ENCODE measurements around the gene WDR62. TPM values are rescaled to one million over a fixed set of nuclear protein-coding genes. Genes with fewer than 3 reads are reported as not detected.
A peak's percentile ranks its signal among the peaks of the same experiment; 100 is the strongest.

Gene WDR62
- total and polyA plus RNA-seq, 2 of the 8 experiments (the other 6 are each of a cell fraction or from before 2014, with no cell fraction given): 28.2 to 39.5 TPM

- H3K27ac ChIP-seq (ENCODE audit: low read depth, low read length): no peak overlapping the region
- ChIA-PET CTCF (ENCODE audit: partially characterized antibody) (interaction anchor here (2.3 to 2.9 kb wide), 2 partner anchors 15 to 24 kb away, joined by 5 to 17 read pairs; no protein-coding TSS in a partner anchor), POLR2A (ENCODE audit: partially characterized antibody) (interaction anchor here (1.0 to 4.2 kb wide), 7 partner anchors 9 to 17 kb away, joined by 3 to 29 read pairs (median 7); partner anchors contain the start of gene CAPNS1)
- H4K91ac ChIP-seq (replicated peaks; ENCODE audit: insufficient read length, low read length): no peak overlapping the region
- peak overlapping the region; percentile 17 to 47 (median 38); a peak in 7 of 8 replicates for H3K4me3 ChIP-seq (ENCODE audit: extremely low read depth in 1 of 4, insufficient read depth in 2 of 4, low read depth in 3 of 4, low read length in 4 of 4)
- no peak overlapping the region for H2BK15ac ChIP-seq (ENCODE audit: low read length)
- H3K4ac ChIP-seq (replicated peaks; ENCODE audit: insufficient read length, low read depth, low read length): no peak overlapping the region
- peaks cover 6 to 27% (median 10%) of the 10 kb centered on the region in 4 experiments; a peak in 6 of 8 replicates for H3K36me3 ChIP-seq (ENCODE audit: control insufficient read depth in 2 of 4, insufficient read depth in 4 of 4, low read length in 3 of 4)
- no peaks in the 10 kb centered on the region for H3K27me3 ChIP-seq (replicated peaks in 1 of 4; ENCODE audit: control insufficient read depth in 3 of 4, extremely low read depth in 1 of 4, insufficient read depth in 3 of 4, low read length in 3 of 4)
- no peak overlapping the region for H2BK20ac ChIP-seq (ENCODE audit: low read length)
- H3K23me2 ChIP-seq (ENCODE audit: low read depth, low read length): peaks cover 13% of the 10 kb centered on the region; the same call in 1 of the 2 replicates
- H3K14ac ChIP-seq (ENCODE audit: insufficient read length): no peak overlapping the region
- no peak overlapping the region; the same call in 1 of the 2 replicates for H3K18ac ChIP-seq (ENCODE audit: extremely low read depth, low read length)
- no peak overlapping the region for H2BK12ac ChIP-seq (ENCODE audit: low read depth, low read length)
- peaks cover 0 to 5% (median 0%) of the 10 kb centered on the region in 4 experiments; a peak in 1 of 7 replicates for H3K4me1 ChIP-seq (replicated peaks in 1 of 4; ENCODE audit: control insufficient read depth in 3 of 4, insufficient read depth in 4 of 4, low read length in 3 of 4)
- no peak overlapping the region for H2AK5ac ChIP-seq (ENCODE audit: low read depth, low read length)
- DNase-seq (ENCODE audit: low read depth in 1 of 2, low spot score in 2 of 2) (no peak), FAIRE-seq (no peak)
- no peak for TF ChIP-seq SP2 (IDR thresholded peaks at IDR 0.05; ENCODE audit: low read length)
- no peaks in the 10 kb centered on the region for H3K79me1 ChIP-seq (ENCODE audit: low read depth, low read length)
- no peak overlapping the region for H4K8ac ChIP-seq (ENCODE audit: extremely low read depth, insufficient read depth, low read length)
- no peaks in the 10 kb centered on the region for H3K9me3 ChIP-seq (ENCODE audit: insufficient read depth in 2 of 2, low read depth in 1 of 2, low read length in 1 of 2)
- H2BK5ac ChIP-seq (ENCODE audit: low read depth, low read length): no peak overlapping the region
- no peaks in the 10 kb centered on the region for H3K79me2 ChIP-seq (ENCODE audit: control insufficient read depth in 1 of 2, insufficient read depth in 2 of 2, low read length in 2 of 2)
- peak overlapping the region; percentile 58 to 97; a peak in 3 of 4 replicates for H3K4me2 ChIP-seq (ENCODE audit: insufficient read depth in 1 of 2, low read depth in 2 of 2, low read length in 2 of 2)
- H2AFZ ChIP-seq (ENCODE audit: low read length): no peak overlapping the region
- H4K20me1 ChIP-seq (replicated peaks in 1 of 2; ENCODE audit: control insufficient read depth in 1 of 2, insufficient read depth in 2 of 2, low read length in 2 of 2): peaks cover 0 to 8% of the 10 kb centered on the region in 2 experiments
- no peak overlapping the region for H2BK120ac ChIP-seq (replicated peaks; ENCODE audit: low read depth, low read length)
- H3K23ac ChIP-seq (ENCODE audit: insufficient read length): no peak overlapping the region
- no peak overlapping the region for H4K5ac ChIP-seq (ENCODE audit: insufficient read length, low read depth, low read length)
- no peak overlapping the region for H3K56ac ChIP-seq (replicated peaks; ENCODE audit: insufficient read length, low read depth, low read length)
- 75% methylated on average over 13 of the region's 16 CpGs; no CpG with 5 or more reads in 1 of the 2 experiments for WGBS, 2 experiments (ENCODE audit: extremely low coverage in 1 of 2, insufficient coverage in 1 of 2, insufficient read length in 1 of 2, insufficient replicate concordance in 2 of 2, low coverage in 1 of 2, low lambda C conversion rate in 2 of 2, missing lambda C conversion rate in 1 of 2)
- H3K9ac ChIP-seq (replicated peaks in 1 of 4; ENCODE audit: extremely low read depth in 1 of 4, low read depth in 3 of 4, low read length in 3 of 4): no peak overlapping the region
These were observed 97.3 kb downstream of the WDR62 start for GRCh38 chr19:36152019-36152351.
